BJ (cell line): ENCODE results near the gene HIPK1. TPM values are rescaled to one million over a fixed set of nuclear protein-coding genes. Genes with fewer than 3 reads are reported as not detected.

Experiments
- CTCF ChIA-PET: fragments of 350-600 bp; formaldehyde crosslinking; extraction: SDS; loops from one replicate; lab custom pipeline; 2021; ENCODE audit warnings: antibody characterized with exemption, inconsistent platforms; lab: Yijun Ruan, JAX
- POLR2A ChIA-PET: fragments of 300-600 bp; sonication (Branson Sonifier 250); formaldehyde crosslinking; extraction: SDS; loops from one replicate; lab custom pipeline; 2021; ENCODE audit warnings: antibody characterized with exemption; lab: Charles Lee
- DNase-seq: peaks from one replicate; pipeline ENCODE4 v3.0.0-alpha.2; 2011; ENCODE audit warnings: low read depth
- H3K27me3 ChIP-seq: 2 replicates; pipeline ENCODE4 v1.6.0; 2011; ENCODE audit warnings: low read length; ENCODE audit not compliant: control insufficient read depth, insufficient read depth
- H3K36me3 ChIP-seq: 2 replicates; pipeline ENCODE4 v1.5.1; 2011; ENCODE audit warnings: low read length; ENCODE audit not compliant: control insufficient read depth, insufficient read depth
- H3K4me3 ChIP-seq: 2 replicates; pipeline ENCODE4 v1.5.1; 2011; ENCODE audit warnings: low read depth, mild to moderate bottlenecking, control low read depth, low read length
- polyA plus RNA-seq: library from polyadenylated mRNA; depleted of rRNA; stranded (reverse); fragments of >200 nt; gene quantifications from 2 replicates; pipeline ENCODE4 v1.2.3, GENCODE V29; 2011
- TF ChIP-seq, protein P1 (sequence below): IDR thresholded peaks from 2 replicates; pipeline ENCODE4 v1.5.1; 2011; ENCODE audit warnings: low read depth, mild to moderate bottlenecking, control low read depth, inconsistent platforms, low read length, moderate library complexity; ENCODE audit not compliant: insufficient read depth

Gene HIPK1
- polyA plus RNA-seq, 1 experiment = 29.7 TPM

DNA sequence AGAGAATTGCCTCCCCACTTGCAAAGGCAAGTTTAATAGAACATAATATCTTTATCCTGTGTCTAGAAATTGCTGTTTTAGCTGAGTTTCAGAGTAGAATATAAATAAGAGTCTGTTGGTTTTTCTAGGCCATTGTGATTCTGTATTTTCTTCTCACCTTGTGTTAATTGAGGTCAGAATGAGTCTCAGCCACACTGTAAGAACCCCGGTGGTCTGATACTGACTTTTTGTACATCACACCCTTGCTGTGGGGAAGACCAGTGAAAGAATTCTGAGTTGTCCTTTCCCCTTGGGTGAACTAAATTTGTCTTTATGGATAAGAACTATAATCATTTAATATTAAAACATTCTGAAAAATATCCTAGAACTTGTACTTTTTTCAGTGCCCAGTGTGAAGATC, 6.8 kb downstream of the HIPK1 start:
- POLR2A ChIA-PET = no interaction called here
- no peak for DNase-seq
- CTCF ChIA-PET = interaction anchor here (1.0 to 1.3 kb wide), 2 partner anchors 10 to 20 kb away, joined by 3 to 4 read pairs; no protein-coding TSS in a partner anchor
- Histone ChIP-seq H3K4me3 (no peak overlapping the region), H3K27me3 (no peaks in the 10 kb centered on the region), H3K36me3 (no peaks in the 10 kb centered on the region; the same call in 1 of the 2 replicates)
- TF ChIP-seq, protein P1, sequence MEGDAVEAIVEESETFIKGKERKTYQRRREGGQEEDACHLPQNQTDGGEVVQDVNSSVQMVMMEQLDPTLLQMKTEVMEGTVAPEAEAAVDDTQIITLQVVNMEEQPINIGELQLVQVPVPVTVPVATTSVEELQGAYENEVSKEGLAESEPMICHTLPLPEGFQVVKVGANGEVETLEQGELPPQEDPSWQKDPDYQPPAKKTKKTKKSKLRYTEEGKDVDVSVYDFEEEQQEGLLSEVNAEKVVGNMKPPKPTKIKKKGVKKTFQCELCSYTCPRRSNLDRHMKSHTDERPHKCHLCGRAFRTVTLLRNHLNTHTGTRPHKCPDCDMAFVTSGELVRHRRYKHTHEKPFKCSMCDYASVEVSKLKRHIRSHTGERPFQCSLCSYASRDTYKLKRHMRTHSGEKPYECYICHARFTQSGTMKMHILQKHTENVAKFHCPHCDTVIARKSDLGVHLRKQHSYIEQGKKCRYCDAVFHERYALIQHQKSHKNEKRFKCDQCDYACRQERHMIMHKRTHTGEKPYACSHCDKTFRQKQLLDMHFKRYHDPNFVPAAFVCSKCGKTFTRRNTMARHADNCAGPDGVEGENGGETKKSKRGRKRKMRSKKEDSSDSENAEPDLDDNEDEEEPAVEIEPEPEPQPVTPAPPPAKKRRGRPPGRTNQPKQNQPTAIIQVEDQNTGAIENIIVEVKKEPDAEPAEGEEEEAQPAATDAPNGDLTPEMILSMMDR = no peak

DNA sequence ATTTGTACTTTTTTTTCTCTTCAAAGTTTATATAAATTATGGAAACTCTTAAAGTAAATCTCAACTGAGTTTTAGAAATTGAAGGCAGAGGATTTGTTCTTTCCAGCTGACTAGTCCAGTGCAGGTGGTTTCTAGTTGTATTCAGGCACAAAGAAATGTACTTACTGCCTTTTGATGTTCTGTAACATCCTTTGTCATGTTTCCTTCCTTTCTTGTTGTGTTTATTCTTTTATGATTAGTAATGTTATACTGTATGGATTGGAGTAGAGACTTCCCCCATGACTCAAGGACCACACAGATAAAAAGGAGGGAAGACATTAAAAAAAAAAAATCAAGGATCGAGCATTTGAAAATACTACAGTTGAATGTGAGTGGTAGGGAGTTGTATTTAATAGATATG, 8.0 kb downstream of the HIPK1 start:
- H3K36me3 ChIP-seq = peaks cover 2% of the 10 kb centered on the region
- TF ChIP-seq, protein P1 = no peak
- H3K27me3 ChIP-seq = no peaks in the 10 kb centered on the region
- ChIA-PET POLR2A (no interaction called here), CTCF (interaction anchor here (0.9 to 1.3 kb wide), 2 partner anchors 9 to 19 kb away, joined by 3 read pairs; no protein-coding TSS in a partner anchor)
- DNase-seq = no peak
- no peak overlapping the region for H3K4me3 ChIP-seq

DNA sequence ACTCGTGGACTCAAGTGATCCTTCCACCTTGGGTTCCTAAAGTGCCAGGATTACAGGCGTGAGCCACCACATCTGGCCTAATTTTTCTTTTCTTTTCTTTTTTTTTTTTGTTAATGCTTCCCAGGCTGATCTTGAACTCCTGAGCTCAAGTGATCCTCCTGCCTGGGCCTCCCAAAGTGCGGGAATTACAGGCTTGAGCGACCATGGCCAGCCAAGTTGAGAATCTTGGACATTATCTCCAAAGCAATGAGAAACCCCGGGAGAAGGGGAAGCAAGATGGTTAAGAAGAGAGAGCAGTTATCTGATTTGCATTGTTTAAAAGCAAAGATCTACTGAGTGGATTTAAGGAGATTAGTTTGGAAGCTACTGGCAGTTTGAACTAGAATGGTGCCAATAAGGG, 9.1 kb downstream of the HIPK1 start:
- peaks cover 2% of the 10 kb centered on the region for H3K36me3 ChIP-seq
- H3K27me3 ChIP-seq = no peaks in the 10 kb centered on the region
- ChIA-PET CTCF (no interaction called here), POLR2A (no interaction called here)
- DNase-seq = no peak
- TF ChIP-seq, protein P1 = no peak
- H3K4me3 ChIP-seq = no peak overlapping the region

DNA sequence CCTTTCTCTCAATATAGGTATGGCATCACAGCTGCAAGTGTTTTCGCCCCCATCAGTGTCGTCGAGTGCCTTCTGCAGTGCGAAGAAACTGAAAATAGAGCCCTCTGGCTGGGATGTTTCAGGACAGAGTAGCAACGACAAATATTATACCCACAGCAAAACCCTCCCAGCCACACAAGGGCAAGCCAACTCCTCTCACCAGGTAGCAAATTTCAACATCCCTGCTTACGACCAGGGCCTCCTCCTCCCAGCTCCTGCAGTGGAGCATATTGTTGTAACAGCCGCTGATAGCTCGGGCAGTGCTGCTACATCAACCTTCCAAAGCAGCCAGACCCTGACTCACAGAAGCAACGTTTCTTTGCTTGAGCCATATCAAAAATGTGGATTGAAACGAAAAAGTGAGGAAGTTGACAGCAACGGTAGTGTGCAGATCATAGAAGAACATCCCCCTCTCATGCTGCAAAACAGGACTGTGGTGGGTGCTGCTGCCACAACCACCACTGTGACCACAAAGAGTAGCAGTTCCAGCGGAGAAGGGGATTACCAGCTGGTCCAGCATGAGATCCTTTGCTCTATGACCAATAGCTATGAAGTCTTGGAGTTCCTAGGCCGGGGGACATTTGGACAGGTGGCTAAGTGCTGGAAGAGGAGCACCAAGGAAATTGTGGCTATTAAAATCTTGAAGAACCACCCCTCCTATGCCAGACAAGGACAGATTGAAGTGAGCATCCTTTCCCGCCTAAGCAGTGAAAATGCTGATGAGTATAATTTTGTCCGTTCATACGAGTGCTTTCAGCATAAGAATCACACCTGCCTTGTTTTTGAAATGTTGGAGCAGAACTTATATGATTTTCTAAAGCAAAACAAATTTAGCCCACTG, 11.5 kb downstream of the HIPK1 start:
- H3K4me3 ChIP-seq = no peak overlapping the region
- peaks cover 4% of the 10 kb centered on the region for H3K36me3 ChIP-seq
- TF ChIP-seq, protein P1 = no peak
- no peak for DNase-seq
- no peaks in the 10 kb centered on the region for H3K27me3 ChIP-seq
- ChIA-PET CTCF (interaction anchor here (1.2 to 2.5 kb wide), 2 partner anchors 10 to 12 kb away, joined by 3 to 7 read pairs; partner anchors contain the start of gene HIPK1), POLR2A (no interaction called here)

DNA sequence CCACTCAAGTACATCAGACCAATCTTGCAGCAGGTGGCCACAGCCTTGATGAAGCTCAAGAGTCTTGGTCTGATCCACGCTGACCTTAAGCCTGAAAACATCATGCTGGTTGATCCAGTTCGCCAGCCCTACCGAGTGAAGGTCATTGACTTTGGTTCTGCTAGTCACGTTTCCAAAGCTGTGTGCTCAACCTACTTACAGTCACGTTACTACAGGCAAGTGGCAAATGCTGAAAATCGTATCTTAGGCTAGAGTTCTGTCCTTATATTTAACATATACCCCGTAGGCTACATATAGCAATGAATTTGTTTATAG, 12.1 kb downstream of the HIPK1 start:
- no peak overlapping the region for H3K4me3 ChIP-seq
- TF ChIP-seq, protein P1 = no peak
- H3K27me3 ChIP-seq = no peaks in the 10 kb centered on the region
- H3K36me3 ChIP-seq = peaks cover 4% of the 10 kb centered on the region
- ChIA-PET CTCF (interaction anchor here (2.5 kb wide), 1 partner anchor 10 kb away, joined by 7 read pairs; no protein-coding TSS in a partner anchor), POLR2A (no interaction called here)
- DNase-seq = no peak
